WTC11 (cell line): ENCODE measurements around the gene NTRK1. TPM values are rescaled to one million over a fixed set of nuclear protein-coding genes. Genes with fewer than 3 reads are reported as not detected.

Experiments
- ATAC-seq: fragments of 200-7000 bp; cut with Tn5 transposase; 2 replicates; pipeline ENCODE4 v1.10.0; 2021; ENCODE audit warnings: mild to moderate bottlenecking, moderate library complexity
- CTCF ChIA-PET: fragments of 300-600 bp; sonication (Branson Sonifier 250); formaldehyde crosslinking; loops from one replicate; lab custom pipeline; 2021; ENCODE audit warnings: antibody characterized with exemption; lab: Charles Lee
- POLR2A ChIA-PET: fragments of 350-600 bp; sonication (Branson Sonifier 250); formaldehyde crosslinking; loops from one replicate; lab custom pipeline; 2021; ENCODE audit warnings: antibody characterized with exemption; lab: Charles Lee
- DNase-seq: peaks from one replicate; pipeline ENCODE4 v3.0.0; 2021; ENCODE audit warnings: low spot score
- H3K27ac Mint-ChIP-seq: 2 replicates; pipeline ENCODE4 v1.8.0; 2021; ENCODE audit warnings: mixed read lengths
- H3K27me3 Mint-ChIP-seq: 2 replicates; pipeline ENCODE4 v1.8.0; 2021; ENCODE audit warnings: low read depth, mild to moderate bottlenecking, moderate library complexity, mixed read lengths
- H3K36me3 Mint-ChIP-seq: 2 replicates; pipeline ENCODE4 v1.8.0; 2021; ENCODE audit warnings: mixed read lengths
- H3K4me1 Mint-ChIP-seq: 2 replicates; pipeline ENCODE4 v1.8.0; 2022; ENCODE audit warnings: mixed read lengths
- H3K4me3 Mint-ChIP-seq: 2 replicates; pipeline ENCODE4 v1.8.0; 2021; ENCODE audit warnings: mild to moderate bottlenecking, moderate library complexity, mixed read lengths
- H3K9me3 Mint-ChIP-seq: 2 replicates; pipeline ENCODE4 v1.8.0; 2021; ENCODE audit warnings: mixed read lengths
- AFF4 ChIP-seq: sonication (generic); formaldehyde crosslinking; IDR thresholded peaks from 2 replicates; pipeline ENCODE4 v1.8.1; 2023; ENCODE audit warnings: mild to moderate bottlenecking, missing genetic modification reagents, borderline replicate concordance
- CBFB ChIP-seq: sonication (generic); formaldehyde crosslinking; IDR thresholded peaks from 2 replicates; pipeline ENCODE4 v1.8.1; 2022; ENCODE audit warnings: mild to moderate bottlenecking, low read depth, missing genetic modification reagents
- GTF2I ChIP-seq: fragments of 250-450 bp; sonication (Bioruptor Pico); conservative IDR thresholded peaks from 2 replicates; pipeline ENCODE4 v1.4.0; 2021; ENCODE audit warnings: mild to moderate bottlenecking
- JAZF1 ChIP-seq: fragments of 250-450 bp; sonication (Bioruptor Pico); IDR thresholded peaks from 2 replicates; pipeline ENCODE4 v1.9.0; 2021; ENCODE audit warnings: moderate library complexity, mild to moderate bottlenecking, inconsistent platforms
- MXD4 ChIP-seq: fragments of 250-450 bp; sonication (Bioruptor Pico); IDR thresholded peaks from 2 replicates; pipeline ENCODE4 v1.8.0; 2021; ENCODE audit warnings: mild to moderate bottlenecking, moderate library complexity, borderline replicate concordance
- MYBL2 ChIP-seq: sonication (generic); formaldehyde crosslinking; IDR thresholded peaks from 2 replicates; pipeline ENCODE4 v1.8.1; 2023; ENCODE audit warnings: mild to moderate bottlenecking, moderate library complexity, missing genetic modification reagents
- NR3C1 ChIP-seq: sonication (generic); formaldehyde crosslinking; conservative IDR thresholded peaks from 2 replicates; pipeline ENCODE4 v1.8.1; 2023; ENCODE audit warnings: low read depth, mild to moderate bottlenecking, missing genetic modification reagents
- PREB ChIP-seq: sonication (generic); formaldehyde crosslinking; IDR thresholded peaks from 2 replicates; pipeline ENCODE4 v1.8.1; 2022; ENCODE audit warnings: mild to moderate bottlenecking, missing genetic modification reagents, moderate library complexity, borderline replicate concordance
- SP1 ChIP-seq: sonication (generic); formaldehyde crosslinking; conservative IDR thresholded peaks from 2 replicates; pipeline ENCODE4 v1.8.1; 2022; ENCODE audit warnings: missing genetic modification reagents
- TCF7 ChIP-seq: sonication (generic); formaldehyde crosslinking; IDR thresholded peaks from 2 replicates; pipeline ENCODE4 v1.8.0; 2022; ENCODE audit warnings: mild to moderate bottlenecking, low read depth, missing genetic modification reagents, moderate library complexity
- USF2 ChIP-seq: sonication (generic); formaldehyde crosslinking; IDR thresholded peaks from 2 replicates; pipeline ENCODE4 v1.8.1; 2023; ENCODE audit warnings: mild to moderate bottlenecking, missing genetic modification reagents, moderate library complexity
- ZNF416 ChIP-seq: fragments of 250-450 bp; sonication (Bioruptor Pico); IDR thresholded peaks from 2 replicates; pipeline ENCODE4 v1.9.0; 2021; ENCODE audit warnings: mild to moderate bottlenecking, inconsistent platforms
- ZSCAN18 ChIP-seq: fragments of 250-450 bp; sonication (Bioruptor Pico); IDR thresholded peaks from 2 replicates; pipeline ENCODE4 v2.1.2; 2022; ENCODE audit warnings: mild to moderate bottlenecking, moderate library complexity
- total RNA-seq: library from RNA; stranded (reverse); gene quantifications from 3 replicates; pipeline ENCODE4 v1.2.3, GENCODE V29; 2021
- TF ChIP-seq, protein P1 (sequence below): fragments of 250-450 bp; sonication (Bioruptor Pico); IDR thresholded peaks from 2 replicates; pipeline ENCODE4 v1.9.0; 2021; ENCODE audit warnings: mild to moderate bottlenecking
- TF ChIP-seq, protein P2 (sequence below): sonication (generic); formaldehyde crosslinking; IDR thresholded peaks from 2 replicates; pipeline ENCODE4 v1.8.1; 2022; ENCODE audit warnings: low read depth, mild to moderate bottlenecking, moderate library complexity, missing genetic modification reagents, borderline replicate concordance
- TF ChIP-seq, protein P3 (sequence below): sonication (generic); formaldehyde crosslinking; IDR thresholded peaks from 2 replicates; pipeline ENCODE4 v1.8.1; 2023; ENCODE audit warnings: mild to moderate bottlenecking, moderate library complexity, missing genetic modification reagents

NTRK1 gene
- total RNA-seq, 1 experiment from 2014 or later, result 0.42 TPM

DNA sequence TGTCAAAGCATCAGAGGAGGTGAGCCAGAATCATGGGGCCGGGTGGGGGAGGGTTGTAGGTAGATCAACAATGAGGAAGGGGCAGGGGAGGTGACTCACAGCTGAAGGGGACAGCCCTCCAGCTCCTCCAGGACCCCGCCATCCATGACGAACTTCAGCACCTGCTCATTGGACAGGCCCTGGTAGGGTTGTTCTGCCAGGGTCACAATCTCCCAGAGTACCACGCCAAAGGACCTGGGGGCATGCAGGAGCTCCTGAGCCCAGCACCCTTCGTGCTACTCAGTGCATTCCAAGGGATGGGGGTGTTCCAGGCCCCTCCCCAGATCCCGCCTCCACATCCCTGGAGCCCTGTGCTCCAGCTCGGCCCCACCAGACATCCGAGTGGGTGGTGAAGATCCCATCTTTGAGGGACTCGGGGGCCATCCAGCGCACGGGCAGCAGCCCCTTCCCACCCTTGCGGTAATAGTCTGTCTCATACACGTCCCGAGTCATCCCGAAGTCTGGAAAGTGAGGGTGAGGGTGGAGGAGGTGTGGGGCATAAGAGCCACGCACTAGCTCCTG lies 19.3 kb upstream of the NTRK1 start:
- Mint-ChIP-seq H3K27ac (no peak overlapping the region), H3K9me3 (no peaks in the 10 kb centered on the region), H3K27me3 (peaks cover 63% of the 10 kb centered on the region), H3K36me3 (no peaks in the 10 kb centered on the region), H3K4me3 (no peak overlapping the region), H3K4me1 (peaks cover 10% of the 10 kb centered on the region)
- DNase-seq (no peak), ATAC-seq (no peak)
- CTCF ChIA-PET, result interaction anchor here (0.6 to 6.6 kb wide), 13 partner anchors 11 to 200 kb away, joined by 3 to 177 read pairs (median 6); partner anchors contain the start of genes BCAN, INSRR, LRRC71 and NTRK1
- POLR2A ChIA-PET, result no interaction called here
- TF ChIP-seq TCF7 (no peak), SP1 (CRISPR knock-in tag) (no peak), JAZF1 (no peak), MXD4 (CRISPR knock-in tag) (no peak), NR3C1 (no peak), AFF4 (CRISPR knock-in tag) (no peak), CBFB (CRISPR knock-in tag) (no peak), PREB (no peak), USF2 (CRISPR knock-in tag) (no peak)
- TF ChIP-seq, protein P1, sequence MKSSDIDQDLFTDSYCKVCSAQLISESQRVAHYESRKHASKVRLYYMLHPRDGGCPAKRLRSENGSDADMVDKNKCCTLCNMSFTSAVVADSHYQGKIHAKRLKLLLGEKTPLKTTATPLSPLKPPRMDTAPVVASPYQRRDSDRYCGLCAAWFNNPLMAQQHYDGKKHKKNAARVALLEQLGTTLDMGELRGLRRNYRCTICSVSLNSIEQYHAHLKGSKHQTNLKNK (CRISPR knock-in tag), result no peak
- TF ChIP-seq, protein P2, sequence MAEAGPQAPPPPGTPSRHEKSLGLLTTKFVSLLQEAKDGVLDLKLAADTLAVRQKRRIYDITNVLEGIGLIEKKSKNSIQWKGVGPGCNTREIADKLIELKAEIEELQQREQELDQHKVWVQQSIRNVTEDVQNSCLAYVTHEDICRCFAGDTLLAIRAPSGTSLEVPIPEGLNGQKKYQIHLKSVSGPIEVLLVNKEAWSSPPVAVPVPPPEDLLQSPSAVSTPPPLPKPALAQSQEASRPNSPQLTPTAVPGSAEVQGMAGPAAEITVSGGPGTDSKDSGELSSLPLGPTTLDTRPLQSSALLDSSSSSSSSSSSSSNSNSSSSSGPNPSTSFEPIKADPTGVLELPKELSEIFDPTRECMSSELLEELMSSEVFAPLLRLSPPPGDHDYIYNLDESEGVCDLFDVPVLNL (CRISPR knock-in tag), result no peak
- TF ChIP-seq, all 79 proteins: peak for 0

GRCh38 chr1:156842618-156843300 lies 17.9 kb upstream of the NTRK1 start:
- H3K4me1 Mint-ChIP-seq, result peaks cover 10% of the 10 kb centered on the region
- peaks cover 70% of the 10 kb centered on the region for H3K27me3 Mint-ChIP-seq
- no peak overlapping the region for H3K27ac Mint-ChIP-seq
- no peak overlapping the region for H3K4me3 Mint-ChIP-seq
- ChIA-PET POLR2A (no interaction called here), CTCF (interaction anchor here (0.7 kb wide), 2 partner anchors 17 to 18 kb away, joined by 3 to 5 read pairs; partner anchors contain the start of gene NTRK1)
- ATAC-seq, result no peak
- no peaks in the 10 kb centered on the region for H3K36me3 Mint-ChIP-seq
- no peak for DNase-seq
- H3K9me3 Mint-ChIP-seq, result no peaks in the 10 kb centered on the region
- TF ChIP-seq ZSCAN18, result no peak
- TF ChIP-seq, protein P2 (CRISPR knock-in tag), result no peak
- TF ChIP-seq ZNF416 (CRISPR knock-in tag), result no peak
- TF ChIP-seq MYBL2 (CRISPR knock-in tag), result no peak
- no peak for TF ChIP-seq AFF4 (CRISPR knock-in tag)
- TF ChIP-seq GTF2I (CRISPR knock-in tag), result no peak
- TF ChIP-seq, protein P3, sequence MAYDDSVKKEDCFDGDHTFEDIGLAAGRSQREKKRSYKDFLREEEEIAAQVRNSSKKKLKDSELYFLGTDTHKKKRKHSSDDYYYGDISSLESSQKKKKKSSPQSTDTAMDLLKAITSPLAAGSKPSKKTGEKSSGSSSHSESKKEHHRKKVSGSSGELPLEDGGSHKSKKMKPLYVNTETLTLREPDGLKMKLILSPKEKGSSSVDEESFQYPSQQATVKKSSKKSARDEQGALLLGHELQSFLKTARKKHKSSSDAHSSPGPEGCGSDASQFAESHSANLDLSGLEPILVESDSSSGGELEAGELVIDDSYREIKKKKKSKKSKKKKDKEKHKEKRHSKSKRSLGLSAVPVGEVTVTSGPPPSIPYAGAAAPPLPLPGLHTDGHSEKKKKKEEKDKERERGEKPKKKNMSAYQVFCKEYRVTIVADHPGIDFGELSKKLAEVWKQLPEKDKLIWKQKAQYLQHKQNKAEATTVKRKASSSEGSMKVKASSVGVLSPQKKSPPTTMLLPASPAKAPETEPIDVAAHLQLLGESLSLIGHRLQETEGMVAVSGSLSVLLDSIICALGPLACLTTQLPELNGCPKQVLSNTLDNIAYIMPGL, result no peak
